ENCODE results near the gene SERPIND1.

Gene SERPIND1

GRCh38 chr22:20802922-20803553 lies 29.1 kb downstream of the SERPIND1 start:
- Histone ChIP-seq H3K79me1 (ENCODE audit: low read length) (no peaks in the 10 kb centered on the region), H3K36me3 (ENCODE audit: control insufficient read depth, insufficient read depth, low read length) (peaks cover 6% of the 10 kb centered on the region), H2BK15ac (replicated peaks; ENCODE audit: low read depth) (no peak overlapping the region), H2BK120ac (ENCODE audit: low read depth, low read length) (no peak overlapping the region), H2BK5ac (ENCODE audit: low read length) (no peak overlapping the region), H3K27ac (ENCODE audit: low read depth, low read length) (no peak overlapping the region), H3K56ac (ENCODE audit: low read length) (no peak overlapping the region), H3K18ac (ENCODE audit: low read length) (no peak overlapping the region), H3K4me3 (ENCODE audit: low read length) (no peak overlapping the region), H2AK5ac (ENCODE audit: low read length) (no peak overlapping the region), H4K5ac (ENCODE audit: low read length) (no peak overlapping the region), H3K4me2 (ENCODE audit: low read length) (no peak overlapping the region), H3K4ac (ENCODE audit: low read depth, low read length) (no peak overlapping the region), H3K27me3 (ENCODE audit: insufficient read depth, low read length, poor library complexity) (no peaks in the 10 kb centered on the region), H3K9ac (ENCODE audit: low read length) (no peak overlapping the region), H3K23ac (ENCODE audit: low read length) (no peak overlapping the region), H3K4me1 (ENCODE audit: control insufficient read depth, low read depth, low read length) (peaks cover 4% of the 10 kb centered on the region), H4K8ac (ENCODE audit: low read depth, low read length) (no peak overlapping the region), H3K79me2 (ENCODE audit: control insufficient read depth, insufficient read depth, low read length) (no peaks in the 10 kb centered on the region)
- no peak for DNase-seq
- no CpG with 5 or more reads among the region's 11 CpGs for WGBS (ENCODE audit: extremely low coverage, insufficient coverage, low lambda C conversion rate)

- no peak overlapping the region for H4K8ac ChIP-seq (ENCODE audit: low read depth, low read length)
- no peak overlapping the region for H4K5ac ChIP-seq (ENCODE audit: low read length)
- H3K36me3 ChIP-seq (ENCODE audit: control insufficient read depth, insufficient read depth, low read length): peaks cover 6% of the 10 kb centered on the region
- no CpG with 5 or more reads among the region's 11 CpGs for WGBS (ENCODE audit: extremely low coverage, insufficient coverage, low lambda C conversion rate)
- no peak overlapping the region for H3K27ac ChIP-seq (ENCODE audit: low read depth, low read length)
- H3K79me2 ChIP-seq (ENCODE audit: control insufficient read depth, insufficient read depth, low read length): no peaks in the 10 kb centered on the region
- no peak overlapping the region for H3K4ac ChIP-seq (ENCODE audit: low read depth, low read length)
- H3K56ac ChIP-seq (ENCODE audit: low read length): no peak overlapping the region
- no peak overlapping the region for H2BK5ac ChIP-seq (ENCODE audit: low read length)
- DNase-seq: peak; percentile 64
- H3K4me2 ChIP-seq (ENCODE audit: low read length): no peak overlapping the region
- no peak overlapping the region for H2BK120ac ChIP-seq (ENCODE audit: low read depth, low read length)
- no peaks in the 10 kb centered on the region for H3K79me1 ChIP-seq (ENCODE audit: low read length)
- H3K27me3 ChIP-seq (ENCODE audit: insufficient read depth, low read length, poor library complexity): no peaks in the 10 kb centered on the region
- no peak overlapping the region for H3K9ac ChIP-seq (ENCODE audit: low read length)
- no peak overlapping the region for H3K18ac ChIP-seq (ENCODE audit: low read length)
- no peak overlapping the region for H2BK15ac ChIP-seq (replicated peaks; ENCODE audit: low read depth)
- H3K4me3 ChIP-seq (ENCODE audit: low read length): no peak overlapping the region
- H3K23ac ChIP-seq (ENCODE audit: low read length): no peak overlapping the region
- peaks cover 4% of the 10 kb centered on the region for H3K4me1 ChIP-seq (ENCODE audit: control insufficient read depth, low read depth, low read length)
- H2AK5ac ChIP-seq (ENCODE audit: low read length): no peak overlapping the region
Measured at GRCh38 chr22:20803696-20804324, 29.9 kb downstream of the SERPIND1 start.

DNA sequence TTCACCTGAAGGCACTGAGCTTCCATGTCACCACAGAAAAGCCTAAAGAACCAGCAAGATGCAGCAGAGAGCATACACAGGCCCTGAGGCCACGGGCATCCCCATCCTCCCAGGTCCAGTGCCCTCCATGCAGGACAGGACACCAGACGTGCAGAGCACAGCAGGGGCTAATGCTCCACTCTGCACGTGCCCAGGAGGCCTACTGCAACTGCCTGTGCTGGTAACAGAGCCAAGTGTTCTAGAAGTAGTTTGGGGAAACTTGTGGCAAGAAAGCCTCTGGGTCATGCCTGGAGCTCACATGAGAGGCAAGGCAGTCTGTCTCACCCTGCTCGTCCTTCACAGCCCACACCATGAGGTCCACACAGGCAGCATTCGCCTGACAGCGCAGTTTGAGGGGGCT lies 30.7 kb downstream of the SERPIND1 start:
- Histone ChIP-seq H3K27ac (ENCODE audit: low read depth, low read length) (no peak overlapping the region), H3K9ac (ENCODE audit: low read length) (no peak overlapping the region)
- no CpG with 5 or more reads among the region's 6 CpGs for WGBS (ENCODE audit: extremely low coverage, insufficient coverage, low lambda C conversion rate)

DNA sequence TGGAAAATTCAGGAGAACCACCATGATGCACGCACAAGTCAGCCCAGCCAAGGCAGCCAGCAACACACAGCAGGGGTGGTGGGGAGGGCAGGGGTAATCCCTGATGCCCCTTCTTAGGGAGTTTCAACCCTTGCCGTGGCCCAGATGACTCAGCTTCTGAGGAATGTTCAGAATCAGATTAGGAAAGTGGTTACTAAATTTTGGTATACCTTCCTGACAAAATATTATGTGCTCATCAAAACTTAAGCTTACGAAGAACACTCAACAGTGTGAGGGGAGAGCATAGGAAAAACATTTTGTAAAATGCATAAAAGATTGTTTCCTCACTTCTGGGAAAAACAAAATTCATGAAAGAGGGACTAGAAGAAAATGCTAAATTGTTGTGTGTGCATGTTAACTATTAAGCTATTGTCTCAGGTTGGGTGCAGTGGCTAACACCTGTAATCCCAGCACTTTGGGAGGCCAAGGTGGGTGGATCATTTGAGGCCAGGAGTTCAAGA lies 32.1 kb downstream of the SERPIND1 start:
- no peaks in the 10 kb centered on the region for H3K79me1 ChIP-seq (ENCODE audit: low read length)
- DNase-seq: peak; percentile 74
- no CpG with 5 or more reads among the region's 3 CpGs for WGBS (ENCODE audit: extremely low coverage, insufficient coverage, low lambda C conversion rate)

More for the DNA sequence above, 30.7 kb downstream of the SERPIND1 start:
- Histone ChIP-seq H3K4ac (ENCODE audit: low read depth, low read length) (no peak overlapping the region), H3K23ac (ENCODE audit: low read length) (no peak overlapping the region), H3K4me3 (ENCODE audit: low read length) (no peak overlapping the region), H3K4me1 (ENCODE audit: control insufficient read depth, low read depth, low read length) (no peaks in the 10 kb centered on the region), H2BK15ac (replicated peaks; ENCODE audit: low read depth) (no peak overlapping the region), H2BK5ac (ENCODE audit: low read length) (no peak overlapping the region), H2AK5ac (ENCODE audit: low read length) (no peak overlapping the region), H3K18ac (ENCODE audit: low read length) (no peak overlapping the region), H3K79me1 (ENCODE audit: low read length) (no peaks in the 10 kb centered on the region), H4K5ac (ENCODE audit: low read length) (no peak overlapping the region), H3K27me3 (ENCODE audit: insufficient read depth, low read length, poor library complexity) (no peaks in the 10 kb centered on the region), H4K8ac (ENCODE audit: low read depth, low read length) (no peak overlapping the region), H2BK120ac (ENCODE audit: low read depth, low read length) (no peak overlapping the region), H3K56ac (ENCODE audit: low read length) (no peak overlapping the region), H3K79me2 (ENCODE audit: control insufficient read depth, insufficient read depth, low read length) (no peaks in the 10 kb centered on the region), H3K4me2 (ENCODE audit: low read length) (no peak overlapping the region), H3K36me3 (ENCODE audit: control insufficient read depth, insufficient read depth, low read length) (peaks cover 6% of the 10 kb centered on the region)
- no peak for DNase-seq

GRCh38 chr22:20807315-20807752 lies 33.4 kb downstream of the SERPIND1 start:
- no CpG with 5 or more reads among the region's 4 CpGs for WGBS (ENCODE audit: extremely low coverage, insufficient coverage, low lambda C conversion rate)
- Histone ChIP-seq H4K8ac (ENCODE audit: low read depth, low read length) (no peak overlapping the region), H4K5ac (ENCODE audit: low read length) (no peak overlapping the region), H3K27ac (ENCODE audit: low read depth, low read length) (no peak overlapping the region), H2BK15ac (replicated peaks; ENCODE audit: low read depth) (no peak overlapping the region), H3K79me1 (ENCODE audit: low read length) (no peaks in the 10 kb centered on the region), H3K4me1 (ENCODE audit: control insufficient read depth, low read depth, low read length) (no peaks in the 10 kb centered on the region), H3K23ac (ENCODE audit: low read length) (no peak overlapping the region), H3K9ac (ENCODE audit: low read length) (no peak overlapping the region), H3K36me3 (ENCODE audit: control insufficient read depth, insufficient read depth, low read length) (peaks cover 6% of the 10 kb centered on the region), H3K4me3 (ENCODE audit: low read length) (no peak overlapping the region), H2AK5ac (ENCODE audit: low read length) (no peak overlapping the region), H3K79me2 (ENCODE audit: control insufficient read depth, insufficient read depth, low read length) (no peaks in the 10 kb centered on the region), H3K4me2 (ENCODE audit: low read length) (no peak overlapping the region), H2BK5ac (ENCODE audit: low read length) (no peak overlapping the region), H2BK120ac (ENCODE audit: low read depth, low read length) (no peak overlapping the region), H3K27me3 (ENCODE audit: insufficient read depth, low read length, poor library complexity) (no peaks in the 10 kb centered on the region), H3K56ac (ENCODE audit: low read length) (no peak overlapping the region), H3K18ac (ENCODE audit: low read length) (no peak overlapping the region), H3K4ac (ENCODE audit: low read depth, low read length) (no peak overlapping the region)
- DNase-seq: peak; percentile 54

More for the DNA sequence above, 32.1 kb downstream of the SERPIND1 start:
- no peak overlapping the region for H2BK120ac ChIP-seq (ENCODE audit: low read depth, low read length)
- no peak overlapping the region for H3K9ac ChIP-seq (ENCODE audit: low read length)
- H3K4me2 ChIP-seq (ENCODE audit: low read length): no peak overlapping the region
- no peak overlapping the region for H3K27ac ChIP-seq (ENCODE audit: low read depth, low read length)
- H3K23ac ChIP-seq (ENCODE audit: low read length): no peak overlapping the region
- H2BK15ac ChIP-seq (replicated peaks; ENCODE audit: low read depth): no peak overlapping the region
- H4K5ac ChIP-seq (ENCODE audit: low read length): no peak overlapping the region
- H3K56ac ChIP-seq (ENCODE audit: low read length): no peak overlapping the region
- peaks cover 6% of the 10 kb centered on the region for H3K36me3 ChIP-seq (ENCODE audit: control insufficient read depth, insufficient read depth, low read length)
- no peaks in the 10 kb centered on the region for H3K27me3 ChIP-seq (ENCODE audit: insufficient read depth, low read length, poor library complexity)
- no peak overlapping the region for H3K4me3 ChIP-seq (ENCODE audit: low read length)
- no peak overlapping the region for H3K18ac ChIP-seq (ENCODE audit: low read length)
- no peaks in the 10 kb centered on the region for H3K79me2 ChIP-seq (ENCODE audit: control insufficient read depth, insufficient read depth, low read length)
- no peak overlapping the region for H2BK5ac ChIP-seq (ENCODE audit: low read length)
- H4K8ac ChIP-seq (ENCODE audit: low read depth, low read length): no peak overlapping the region
- H2AK5ac ChIP-seq (ENCODE audit: low read length): no peak overlapping the region
- no peak overlapping the region for H3K4ac ChIP-seq (ENCODE audit: low read depth, low read length)
- H3K4me1 ChIP-seq (ENCODE audit: control insufficient read depth, low read depth, low read length): no peaks in the 10 kb centered on the region
